HG03354 (cell line): Measurements from ENCODE around the gene BAIAP2L2.
"Not testable (repeated sequence)": the region's sequence is repeated elsewhere in the genome, so short reads cannot be mapped to it uniquely, and the experiment has no call there.

Experiments
- ATAC-seq: cut with Tn5 transposase; IDR thresholded peaks from one replicate; pipeline ENCODE4 v1.9.1; 2021; ENCODE audit warnings: mild to moderate bottlenecking; ENCODE audit not compliant: unreplicated experiment, poor library complexity, severe bottlenecking

The BAIAP2L2 gene, protein sequence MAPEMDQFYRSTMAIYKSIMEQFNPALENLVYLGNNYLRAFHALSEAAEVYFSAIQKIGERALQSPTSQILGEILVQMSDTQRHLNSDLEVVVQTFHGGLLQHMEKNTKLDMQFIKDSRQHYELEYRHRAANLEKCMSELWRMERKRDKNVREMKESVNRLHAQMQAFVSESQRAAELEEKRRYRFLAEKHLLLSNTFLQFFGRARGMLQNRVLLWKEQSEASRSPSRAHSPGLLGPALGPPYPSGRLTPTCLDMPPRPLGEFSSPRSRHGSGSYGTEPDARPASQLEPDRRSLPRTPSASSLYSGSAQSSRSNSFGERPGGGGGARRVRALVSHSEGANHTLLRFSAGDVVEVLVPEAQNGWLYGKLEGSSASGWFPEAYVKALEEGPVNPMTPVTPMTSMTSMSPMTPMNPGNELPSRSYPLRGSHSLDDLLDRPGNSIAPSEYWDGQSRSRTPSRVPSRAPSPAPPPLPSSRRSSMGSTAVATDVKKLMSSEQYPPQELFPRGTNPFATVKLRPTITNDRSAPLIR

DNA sequence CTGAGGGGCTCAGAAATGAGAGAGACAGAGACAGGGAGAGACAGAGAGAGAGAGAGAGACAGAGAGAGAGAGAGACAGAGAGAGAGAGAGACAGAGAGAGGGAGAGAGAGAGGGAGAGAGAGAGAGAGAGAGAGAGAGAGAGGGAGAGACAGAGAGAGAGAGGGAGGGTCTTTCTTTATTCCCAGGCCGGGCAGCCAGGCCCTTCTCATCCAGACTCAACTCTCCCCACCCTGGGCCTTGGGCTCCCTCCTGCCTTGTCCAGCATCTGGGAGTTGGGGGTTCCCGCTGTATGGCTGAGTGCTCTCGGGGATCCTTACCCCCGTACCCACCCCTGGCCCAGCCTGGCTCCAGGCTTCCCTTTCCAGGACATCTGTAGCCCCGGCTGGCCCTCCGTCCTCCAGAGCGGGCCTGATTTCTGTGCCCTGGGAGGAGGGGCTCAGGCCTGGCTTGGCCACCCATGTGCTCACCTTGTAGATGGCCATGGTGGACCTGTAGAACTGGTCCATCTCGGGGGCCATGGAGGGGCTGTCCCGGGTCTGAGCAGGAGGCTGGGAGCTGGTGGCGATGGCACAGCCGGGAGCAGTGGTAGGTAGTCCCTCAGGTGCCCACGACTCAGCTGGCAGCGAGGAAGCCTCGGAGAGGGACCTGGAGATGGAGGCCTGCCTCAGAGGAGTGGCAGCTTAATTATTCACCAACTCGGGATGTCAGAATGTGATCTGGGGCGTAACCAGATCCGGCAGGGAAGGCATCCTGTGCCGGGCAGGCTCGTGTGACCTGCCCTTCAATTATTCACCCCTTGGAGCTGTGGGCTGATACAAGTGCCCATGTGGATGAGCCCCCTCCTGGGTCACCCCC is at the start of gene BAIAP2L2:
BAIAP2L2 (minus strand) TSS at position 677 of the 855 bp plus-strand sequence; CDS start at position 518, 159 bp downstream.
- no peak for ATAC-seq

- no peak for ATAC-seq
These were observed 45.2 kb upstream of the BAIAP2L2 start for GRCh38 chr22:38155703-38156102.

DNA sequence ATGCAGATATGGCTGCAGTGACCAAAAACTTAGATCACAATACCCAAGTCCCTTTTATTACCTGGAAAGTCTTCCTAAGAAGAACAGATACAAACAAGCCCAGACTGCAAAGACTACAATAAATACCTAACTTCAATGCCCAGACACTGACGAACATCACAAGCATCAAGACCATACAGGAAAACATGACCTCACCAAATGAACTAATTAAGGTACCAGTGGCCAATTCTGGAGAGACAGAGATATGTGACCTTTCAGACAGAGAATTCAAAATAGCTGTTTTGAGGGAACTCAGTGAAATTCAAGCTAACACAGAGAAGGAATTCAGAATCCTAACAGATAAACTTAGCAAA is 44.1 kb upstream of the BAIAP2L2 start:
- not testable (repeated sequence) for ATAC-seq

- ATAC-seq, result no peak
These were observed 43.5 kb upstream of the BAIAP2L2 start for GRCh38 chr22:38153821-38154562.

DNA sequence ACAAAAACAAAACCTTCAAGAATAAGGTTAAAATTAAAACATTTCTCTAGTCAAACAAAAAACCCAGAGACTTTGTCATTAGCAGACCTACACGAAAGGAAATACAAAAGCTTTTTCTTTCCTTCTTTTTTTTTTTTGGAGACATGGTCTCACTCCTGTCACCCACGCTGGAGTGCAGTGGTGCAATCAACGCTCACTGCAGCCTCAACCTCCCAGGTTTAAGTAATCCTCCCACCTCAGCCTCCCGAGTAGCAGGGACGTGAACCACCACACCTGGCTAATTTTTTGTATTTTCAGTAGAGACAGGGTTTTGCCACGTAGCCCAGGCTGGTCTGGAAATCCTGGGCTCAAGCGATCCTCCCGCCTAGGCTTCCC is 40.6 kb upstream of the BAIAP2L2 start:
- no peak for ATAC-seq

DNA sequence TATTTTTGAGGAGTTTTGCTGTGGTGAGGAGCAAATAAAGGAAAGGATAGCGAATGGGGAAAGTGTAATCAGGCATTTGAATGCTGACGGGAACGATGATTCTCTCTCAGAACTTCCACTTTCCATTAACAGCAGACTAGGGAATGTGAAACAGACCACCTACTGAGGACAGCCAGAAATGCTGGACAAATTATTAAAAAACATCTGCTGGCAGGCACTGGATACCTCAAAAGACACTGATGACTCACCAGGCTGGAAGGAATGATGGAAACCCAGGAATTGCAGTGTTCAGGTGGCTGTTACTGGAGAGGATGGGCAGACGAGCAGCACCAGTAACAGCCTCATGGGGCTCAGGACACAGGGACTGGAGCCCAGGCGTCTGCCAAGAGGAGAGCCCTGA is 37.8 kb upstream of the BAIAP2L2 start:
- no peak for ATAC-seq

DNA sequence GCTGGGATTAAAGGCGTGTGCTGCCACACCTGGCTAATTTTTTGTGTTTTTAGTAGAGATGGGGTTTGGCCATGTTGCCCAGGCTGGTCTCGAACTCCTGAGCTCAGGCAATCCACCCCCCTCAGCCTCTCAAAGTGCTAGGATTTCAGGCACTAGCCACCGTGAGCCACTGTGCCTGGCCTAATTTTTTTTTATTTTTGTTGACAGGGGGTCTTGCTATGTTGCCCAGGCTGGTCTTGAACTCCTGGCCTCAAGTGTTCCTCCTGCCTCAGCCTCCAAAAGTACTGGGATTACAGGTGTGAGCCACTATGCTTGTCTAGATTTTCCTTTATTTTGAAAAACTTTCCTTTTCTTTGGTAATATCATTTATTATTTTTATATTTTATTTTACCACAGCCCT is 35.7 kb upstream of the BAIAP2L2 start:
- ATAC-seq, result not testable (repeated sequence)

DNA sequence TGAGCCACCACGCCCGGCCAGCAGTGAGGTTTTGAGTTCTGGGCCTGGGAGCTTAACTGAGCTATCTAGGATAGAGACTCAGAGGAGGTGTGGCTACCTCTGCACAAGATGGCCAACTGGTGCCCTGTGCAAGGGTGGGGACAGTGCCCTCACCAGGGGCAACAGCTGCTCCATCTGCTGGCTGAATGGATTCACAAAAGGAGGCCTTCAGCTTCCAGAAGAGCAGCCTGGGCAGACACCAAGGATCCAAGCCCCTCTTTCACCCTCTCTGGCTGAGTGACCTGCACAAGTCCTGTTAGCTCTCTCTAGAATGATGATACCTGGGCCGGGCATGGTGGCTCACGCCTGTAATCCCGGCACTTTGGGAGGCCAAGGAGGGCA is 33.5 kb upstream of the BAIAP2L2 start:
- ATAC-seq, result no peak

- no peak for ATAC-seq
These were observed 32.1 kb upstream of the BAIAP2L2 start for GRCh38 chr22:38142606-38143005.

DNA sequence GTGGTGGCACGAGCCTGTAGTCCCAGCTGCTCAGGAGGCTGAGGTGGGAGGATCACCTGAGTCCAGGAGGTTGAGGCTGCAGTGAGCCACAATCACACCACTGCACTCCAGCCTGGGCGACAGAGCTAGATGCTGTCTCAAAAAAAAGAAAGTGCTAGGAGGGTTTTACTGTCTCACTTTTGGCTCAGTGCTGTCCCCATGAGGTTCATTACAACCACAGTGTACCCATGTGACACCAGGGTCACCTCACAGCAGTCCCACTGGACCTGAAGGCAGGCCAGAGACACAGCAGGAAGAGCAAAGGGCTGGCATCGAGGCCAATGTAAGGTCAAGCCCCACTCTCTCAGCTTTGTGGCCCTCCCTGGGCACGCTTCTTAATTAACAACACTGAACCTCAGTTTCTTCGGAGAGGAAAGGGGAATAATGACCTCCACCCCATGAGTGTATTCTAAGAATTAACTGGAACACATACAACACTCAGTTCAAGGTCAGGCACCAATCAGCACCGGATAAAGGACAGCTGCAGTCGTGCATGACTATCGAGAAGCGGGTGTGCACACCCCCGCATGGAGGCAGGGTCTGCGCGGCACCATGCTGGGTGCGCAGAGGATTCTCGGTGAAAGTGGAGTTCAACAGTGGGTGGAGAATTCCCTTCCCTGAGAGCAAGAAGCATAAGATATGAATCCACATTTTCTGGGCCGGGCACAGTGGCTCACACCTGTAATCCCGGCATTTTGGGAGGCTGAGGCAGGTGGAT is 30.9 kb upstream of the BAIAP2L2 start:
- no peak for ATAC-seq

GRCh38 chr22:38139901-38140300 is 29.4 kb upstream of the BAIAP2L2 start:
- ATAC-seq, result no peak

GRCh38 chr22:38138961-38139360 is 28.5 kb upstream of the BAIAP2L2 start:
- no peak for ATAC-seq

GRCh38 chr22:38137876-38138687 is 27.6 kb upstream of the BAIAP2L2 start:
- ATAC-seq, result no peak

DNA sequence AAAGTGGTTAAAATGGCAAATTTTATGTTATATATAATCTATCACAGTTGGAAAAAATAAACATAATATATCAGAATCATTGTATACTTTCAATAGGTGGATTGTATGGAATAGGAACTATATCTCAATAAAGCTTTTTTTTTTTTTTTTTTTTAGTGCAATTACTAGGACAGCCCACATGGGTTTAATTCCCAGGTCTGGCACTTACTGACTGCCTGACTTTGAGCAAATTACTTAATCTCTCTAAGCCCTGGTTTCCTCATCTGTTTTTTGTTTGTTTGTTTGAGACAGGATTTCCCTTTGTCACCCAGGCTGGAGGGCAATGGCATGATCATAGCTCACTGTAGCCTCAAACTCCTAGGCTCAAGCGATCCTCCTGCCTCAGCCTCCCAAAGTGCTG is 26.1 kb upstream of the BAIAP2L2 start:
- no peak for ATAC-seq

- no peak for ATAC-seq
These were observed 24.7 kb upstream of the BAIAP2L2 start for GRCh38 chr22:38135133-38135706.

DNA sequence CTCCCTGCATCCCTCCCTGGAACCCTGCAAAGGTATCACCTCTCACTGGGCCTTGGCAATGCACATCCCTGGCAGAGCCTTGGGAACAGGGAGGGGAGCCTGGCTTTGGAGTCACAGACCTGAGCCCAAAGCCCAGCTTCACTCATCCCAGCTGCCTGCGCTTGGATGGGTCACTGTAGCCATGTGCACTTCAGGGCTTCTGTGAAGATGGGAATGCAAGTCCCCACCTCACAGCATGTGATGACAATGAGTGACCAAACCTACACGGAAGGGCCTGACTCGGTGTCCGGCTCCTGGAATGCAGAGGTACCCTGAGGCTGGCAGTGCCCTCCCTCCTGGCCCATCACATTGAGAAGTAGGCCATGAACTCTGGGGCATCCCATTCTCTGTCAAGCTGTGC is 22.8 kb upstream of the BAIAP2L2 start:
- ATAC-seq, result no peak

DNA sequence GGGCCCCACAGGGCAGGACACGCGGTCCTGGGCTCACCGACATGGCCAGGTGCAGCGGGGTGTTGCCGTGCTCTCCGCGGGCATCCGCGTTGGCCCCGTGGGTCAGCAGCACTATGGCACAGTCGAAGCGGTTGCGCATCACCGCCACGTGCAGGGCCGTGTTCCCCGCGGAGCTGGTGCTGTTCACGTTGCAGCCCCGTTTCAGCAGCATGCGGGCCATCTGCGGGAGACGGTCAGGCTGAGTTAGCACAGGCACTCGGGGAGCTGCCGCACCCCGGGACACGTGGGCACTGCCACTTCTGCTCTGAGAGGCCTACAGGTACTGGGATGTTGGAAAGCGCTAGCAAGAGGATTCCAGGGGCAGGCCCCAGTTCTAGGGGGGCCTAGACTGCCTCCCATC is 22.3 kb upstream of the BAIAP2L2 start:
- no peak for ATAC-seq

DNA sequence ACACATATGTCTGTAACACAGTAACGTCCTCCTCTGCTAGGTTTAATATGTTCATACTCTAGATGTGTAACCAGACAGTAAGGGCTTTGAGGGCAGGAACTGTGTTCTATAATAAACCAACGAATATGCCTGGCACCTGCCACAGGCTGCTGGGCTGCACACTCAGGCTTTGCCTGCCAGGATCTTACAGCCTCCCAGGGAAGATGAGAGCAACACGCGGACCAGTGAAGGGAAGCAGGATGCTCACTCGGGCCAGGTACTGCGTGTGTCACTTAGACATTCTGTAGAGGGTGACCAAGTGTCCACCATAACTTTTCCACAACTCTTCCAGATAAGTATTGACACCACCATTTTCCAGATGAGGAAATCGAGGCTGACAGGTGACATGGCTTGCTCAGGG is 21.7 kb upstream of the BAIAP2L2 start:
- ATAC-seq, result no peak
